Melanocyte of skin (primary cell): ENCODE data around the gene KCNIP1. TPM values are rescaled to one million over a fixed set of nuclear protein-coding genes. Genes with fewer than 3 reads are reported as not detected.

Source experiments
- total RNA-seq, 2 donors: library from RNA; depleted of rRNA; stranded (reverse); fragments of >200 nt; gene quantifications; 2 replicates each; pipeline ENCODE4 v1.2.3, GENCODE V29; 2012

Gene KCNIP1
- not detected for total RNA-seq

DNA sequence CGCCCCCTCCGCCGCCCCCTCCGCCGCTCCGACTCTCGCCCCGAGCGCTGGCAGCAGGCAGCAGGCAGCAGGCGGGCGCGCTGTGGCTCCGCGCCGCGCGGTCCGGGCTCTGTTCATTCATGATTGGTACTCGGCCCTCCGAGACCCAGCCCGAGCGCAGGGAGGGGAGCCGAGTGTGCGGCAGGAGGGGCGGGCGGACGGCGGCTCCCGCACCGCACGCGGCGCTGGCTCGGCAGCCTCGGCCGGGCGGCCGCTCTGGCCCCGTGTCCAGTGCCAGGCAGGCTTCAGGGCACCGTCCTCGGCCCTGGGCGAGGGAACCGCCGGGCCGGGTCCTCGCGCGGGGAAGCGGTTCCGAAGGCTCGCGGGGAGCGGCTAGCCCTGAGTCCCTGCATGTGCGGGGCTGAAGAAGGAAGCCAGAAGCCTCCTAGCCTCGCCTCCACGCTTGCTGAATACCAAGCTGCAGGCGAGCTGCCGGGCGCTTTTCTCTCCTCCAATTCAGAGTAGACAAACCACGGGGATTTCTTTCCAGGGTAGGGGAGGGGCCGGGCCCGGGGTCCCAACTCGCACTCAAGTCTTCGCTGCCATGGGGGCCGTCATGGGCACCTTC lies at the start of gene KCNIP1:
Gene KCNIP1 (plus strand): TSS at position 31 of the 607 bp plus-strand sequence.

DNA sequence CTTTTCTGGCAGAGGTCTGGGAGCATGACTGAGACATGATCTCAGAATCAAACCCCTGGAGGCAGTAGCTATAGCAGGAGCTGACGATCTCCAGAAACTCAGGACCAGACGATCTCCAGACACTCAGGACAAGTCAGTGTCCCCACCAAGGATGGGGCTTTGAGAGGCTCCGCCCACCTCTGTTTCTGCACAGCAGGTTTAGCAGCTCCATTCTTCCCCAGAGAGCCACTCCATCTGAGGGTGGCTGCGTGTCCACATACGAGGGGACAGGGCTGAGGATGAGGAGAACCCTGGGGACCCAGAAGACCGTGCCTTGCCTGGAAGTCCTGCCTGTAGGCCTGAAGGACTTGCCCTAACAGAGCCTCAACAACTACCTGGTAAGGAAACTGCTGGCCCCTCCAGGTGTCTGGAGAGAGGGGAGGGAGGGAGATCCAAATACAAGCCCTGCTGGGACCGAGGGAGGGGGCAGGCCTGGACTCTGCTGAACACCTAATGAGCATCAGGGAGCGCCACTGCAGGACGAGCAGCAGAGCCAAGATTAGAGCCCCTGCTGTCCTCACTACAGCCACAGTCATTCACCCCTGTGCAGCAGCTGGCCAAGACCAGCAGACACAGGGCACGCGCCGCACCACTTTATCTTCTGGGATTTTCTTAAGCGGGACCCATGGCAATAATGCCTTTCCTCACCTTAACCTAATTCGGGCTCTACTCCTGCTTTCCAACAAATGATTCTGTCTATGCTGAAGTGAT lies 279.9 kb downstream of the KCNIP1 start, which contains the start of gene GABRP:
Gene GABRP (plus strand): TSS at position 228 of the 750 bp plus-strand sequence. CDS start 4,891 bp downstream, outside the sequence.

Other genes starting within 250 kb of the KCNIP1 start
- gene LCP2, start 206.2 kb upstream of the KCNIP1 start, total RNA-seq, result 1 to 10 TPM in 1 of 2 donors, under 1 TPM in 1; 0.67 to 1.0 TPM
- gene KCNMB1, start 114.7 kb upstream of the KCNIP1 start, total RNA-seq, result not detected